Gastrocnemius medialis (tissue), 4 donors: ENCODE measurements around the gene NECTIN1. TPM values are rescaled to one million over a fixed set of nuclear protein-coding genes. Genes with fewer than 3 reads are reported as not detected.

Experiments
- ATAC-seq, 2 donors: fragments of 150-250 bp; one replicate each; pipeline ENCODE4 v1.9.1; 2016
- DNase-seq, 2 donors: peaks; one replicate each; pipeline ENCODE4 v3.0.0-alpha.2; 2019
- H3K27ac ChIP-seq, 4 donors: fragments of 200-600 bp; sonication (generic); 1 replicate in 1 of 4; 2 replicates in 3 of 4; pipeline ENCODE4 v1.5.1; 2016 to 2018; ENCODE audit warnings: mild to moderate bottlenecking in 2 of 4, moderate library complexity in 1 of 4
- H3K27me3 ChIP-seq, 3 donors: fragments of 200-600 bp; sonication (generic) in 2 of 3; 1 replicate in 1 of 3; 2 replicates in 2 of 3; pipeline versions ENCODE4 v1.5.1 to v1.6.0; 2016 to 2019; ENCODE audit warnings: mild to moderate bottlenecking in 1 of 3, moderate library complexity in 1 of 3
- H3K36me3 ChIP-seq, 2 donors: fragments of 200-600 bp; sonication (generic) in 1 of 2; one replicate each; pipeline ENCODE4 v1.5.1; 2017 to 2018
- H3K4me1 ChIP-seq, 2 donors: fragments of 200-600 bp; sonication (generic) in 1 of 2; one replicate each; pipeline ENCODE4 v1.5.1; 2016 to 2017; ENCODE audit warnings: mild to moderate bottlenecking in 2 of 2
- H3K4me3 ChIP-seq, 4 donors: fragments of 200-600 bp; sonication (generic) in 3 of 4; 1 replicate in 1 of 4; 2 replicates in 3 of 4; pipeline ENCODE4 v1.5.1; 2016 to 2019; ENCODE audit warnings: mild to moderate bottlenecking in 2 of 4
- H3K9me3 ChIP-seq, 3 donors: fragments of 200-600 bp; sonication (generic) in 2 of 3; 1 replicate in 1 of 3; 2 replicates in 2 of 3; pipeline ENCODE4 v1.5.1; 2016 to 2019
- POLR2A ChIP-seq, 2 donors: fragments of 450-650 bp; IDR thresholded peaks; one replicate each; pipeline ENCODE4 v1.6.1; 2017; ENCODE audit warnings: antibody characterized with exemption in 2 of 2, mild to moderate bottlenecking in 2 of 2, moderate library complexity in 2 of 2
- in situ Hi-C, 4 donors: fragments of 200-750 bp; cut with MboI; loops; one replicate each; pipeline versions ENCODE4 v1.15.0 to v1.8.0; 2017; ENCODE audit warnings: low sequenced_read_pairs in 4 of 4
- intact Hi-C: fragments of 100-400 bp; cut with DNase I; formaldehyde crosslinking; loops from one replicate; pipeline ENCODE4 v1.15.1; 2023; ENCODE audit warnings: low total_unique reads
- total RNA-seq, 4 donors: library from RNA; depleted of rRNA; stranded (reverse); fragments of >200 nt; gene quantifications; one replicate each; pipeline versions ENCODE4 v1.1.0 to v1.2.3, GENCODE V29; 2016
- TF ChIP-seq, protein P1 (sequence below), 5 experiments: fragments of 450-650 bp in 3 of 5; fragments of 200-600 bp in 2 of 5; sonication (generic) in 2 of 5; IDR thresholded peaks in 4 of 5; conservative IDR thresholded peaks in 1 of 5; 1 replicate in 4 of 5; 2 replicates in 1 of 5; pipeline ENCODE4 v1.5.1; 2016 to 2019; ENCODE audit warnings: antibody characterized with exemption in 5 of 5, mild to moderate bottlenecking in 3 of 5, moderate library complexity in 3 of 5

NECTIN1 gene
- total RNA-seq, 4 donors from 2014 or later, result 0.66 to 2.2 (median 0.92) TPM

- TF ChIP-seq, protein P1, sequence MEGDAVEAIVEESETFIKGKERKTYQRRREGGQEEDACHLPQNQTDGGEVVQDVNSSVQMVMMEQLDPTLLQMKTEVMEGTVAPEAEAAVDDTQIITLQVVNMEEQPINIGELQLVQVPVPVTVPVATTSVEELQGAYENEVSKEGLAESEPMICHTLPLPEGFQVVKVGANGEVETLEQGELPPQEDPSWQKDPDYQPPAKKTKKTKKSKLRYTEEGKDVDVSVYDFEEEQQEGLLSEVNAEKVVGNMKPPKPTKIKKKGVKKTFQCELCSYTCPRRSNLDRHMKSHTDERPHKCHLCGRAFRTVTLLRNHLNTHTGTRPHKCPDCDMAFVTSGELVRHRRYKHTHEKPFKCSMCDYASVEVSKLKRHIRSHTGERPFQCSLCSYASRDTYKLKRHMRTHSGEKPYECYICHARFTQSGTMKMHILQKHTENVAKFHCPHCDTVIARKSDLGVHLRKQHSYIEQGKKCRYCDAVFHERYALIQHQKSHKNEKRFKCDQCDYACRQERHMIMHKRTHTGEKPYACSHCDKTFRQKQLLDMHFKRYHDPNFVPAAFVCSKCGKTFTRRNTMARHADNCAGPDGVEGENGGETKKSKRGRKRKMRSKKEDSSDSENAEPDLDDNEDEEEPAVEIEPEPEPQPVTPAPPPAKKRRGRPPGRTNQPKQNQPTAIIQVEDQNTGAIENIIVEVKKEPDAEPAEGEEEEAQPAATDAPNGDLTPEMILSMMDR (IDR thresholded peaks at IDR 0.05 in 4 of 5, conservative IDR thresholded peaks at IDR 0.05 in 1 of 5), result no peak
- TF ChIP-seq POLR2A (IDR thresholded peaks at IDR 0.05), result no peak
- Histone ChIP-seq H3K4me1 (peaks cover 0 to 4% of the 10 kb centered on the region in 2 donors), H3K27ac (peak overlapping the region in 1 of 4 donors; percentile 21), H3K4me3 (no peak overlapping the region), H3K9me3 (no peaks in the 10 kb centered on the region), H3K27me3 (no peaks in the 10 kb centered on the region), H3K36me3 (no peaks in the 10 kb centered on the region)
- intact Hi-C loops, result no loop called here
- DNase-seq (peak; percentile 24 to 46), ATAC-seq (peak in 1 of 2 donors; percentile 27)
- in situ Hi-C loops, result loop anchor here in 1 of 4 donors (25.0 kb wide), 1 partner anchor 616 kb away; no protein-coding TSS in a partner anchor
Observed at GRCh38 chr11:119671051-119671450, 57.9 kb downstream of the NECTIN1 start.

DNA sequence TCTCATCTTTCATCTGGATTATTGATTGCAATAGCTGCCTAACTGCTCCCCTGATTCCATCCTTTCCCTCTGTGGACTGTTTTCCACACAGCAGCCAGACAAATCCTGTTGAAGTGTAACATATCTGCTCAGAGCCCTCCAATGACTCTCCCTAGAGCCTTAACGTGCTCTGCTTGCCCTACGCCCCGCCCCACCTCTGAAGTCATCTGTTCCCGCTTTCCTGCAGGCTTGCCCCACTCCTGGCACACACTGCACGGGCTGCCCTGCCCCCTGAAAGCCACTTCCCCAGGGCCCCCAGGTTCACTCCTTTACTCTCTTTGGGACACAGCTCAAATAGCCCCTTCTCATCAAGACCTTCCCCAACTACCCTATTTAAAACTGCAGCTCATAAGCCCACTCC is 59.5 kb downstream of the NECTIN1 start:
- H3K36me3 ChIP-seq, result no peaks in the 10 kb centered on the region
- in situ Hi-C loops, result loop anchor here (10.0 to 25.0 kb wide), 3 partner anchors 65 to 618 kb away; no protein-coding TSS in a partner anchor
- no peaks in the 10 kb centered on the region for H3K9me3 ChIP-seq
- H3K4me1 ChIP-seq, result peaks cover 0 to 4% of the 10 kb centered on the region in 2 donors
- intact Hi-C loops, result no loop called here
- ATAC-seq, result no peak
- no peak overlapping the region for H3K4me3 ChIP-seq
- no peak overlapping the region for H3K27ac ChIP-seq
- DNase-seq, result no peak
- TF ChIP-seq POLR2A (IDR thresholded peaks at IDR 0.05), result no peak
- TF ChIP-seq, protein P1 (IDR thresholded peaks at IDR 0.05 in 4 of 5, conservative IDR thresholded peaks at IDR 0.05 in 1 of 5), result no peak
- H3K27me3 ChIP-seq, result no peaks in the 10 kb centered on the region

DNA sequence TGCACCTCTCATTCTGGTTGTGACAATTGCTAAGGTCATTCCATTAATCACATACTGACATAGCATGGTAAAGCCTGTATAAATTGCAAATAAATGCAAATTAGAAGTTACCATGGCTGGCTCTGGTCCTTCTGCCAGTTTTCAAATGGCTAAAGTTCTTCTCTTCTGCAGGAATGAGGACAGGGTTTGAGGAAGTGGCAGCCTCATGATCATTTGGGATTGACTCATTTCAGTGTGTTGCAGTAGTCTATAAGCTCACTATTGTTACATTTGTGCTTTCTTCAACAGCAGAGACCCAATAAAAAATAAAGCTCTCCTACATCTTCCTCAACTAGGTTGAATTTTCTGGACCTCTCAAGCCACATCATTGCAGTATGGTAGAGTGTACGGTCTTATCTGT is 60.3 kb downstream of the NECTIN1 start:
- Histone ChIP-seq H3K27ac (no peak overlapping the region), H3K4me1 (peaks cover 0 to 4% of the 10 kb centered on the region in 2 donors), H3K27me3 (no peaks in the 10 kb centered on the region), H3K4me3 (no peak overlapping the region), H3K9me3 (no peaks in the 10 kb centered on the region), H3K36me3 (no peaks in the 10 kb centered on the region)
- DNase-seq, result no peak
- in situ Hi-C loops, result loop anchor here (10.0 to 25.0 kb wide), 3 partner anchors 66 to 619 kb away; no protein-coding TSS in a partner anchor
- no peak for TF ChIP-seq POLR2A (IDR thresholded peaks at IDR 0.05)
- TF ChIP-seq, protein P1 (IDR thresholded peaks at IDR 0.05 in 4 of 5, conservative IDR thresholded peaks at IDR 0.05 in 1 of 5), result no peak
- ATAC-seq, result no peak
- intact Hi-C loops, result no loop called here

DNA sequence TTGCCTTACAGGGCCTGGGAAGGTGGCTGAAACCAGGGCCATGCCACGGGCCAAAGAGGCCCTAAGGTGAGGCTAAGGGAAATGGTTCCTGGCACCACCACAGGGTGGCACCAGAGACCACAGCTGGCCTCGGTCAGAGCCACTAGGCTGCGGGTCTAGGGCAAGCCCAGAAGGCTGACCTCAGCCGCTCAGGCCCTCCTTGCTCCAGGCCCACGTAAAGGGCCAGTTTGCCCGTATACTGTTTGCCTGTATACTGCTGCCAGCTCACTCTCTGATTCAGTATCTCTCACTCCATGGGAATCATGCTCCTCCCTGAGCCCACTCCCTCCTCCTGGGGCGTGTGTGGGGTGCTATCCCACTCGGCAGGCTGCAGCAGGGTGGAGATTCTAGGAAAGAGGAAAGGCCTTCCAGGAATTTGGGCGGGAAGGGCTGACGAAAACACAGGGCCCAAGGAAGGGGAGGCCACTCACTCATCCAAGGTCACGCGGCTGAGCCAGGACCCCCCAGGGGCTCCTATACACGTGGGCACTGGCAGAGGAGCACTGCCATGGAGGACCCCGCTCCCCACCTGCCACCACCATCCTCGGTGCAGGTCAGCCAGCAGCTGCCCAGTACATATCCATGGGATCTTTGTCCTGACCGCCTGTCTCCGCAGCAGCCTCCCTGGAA is 62.4 kb downstream of the NECTIN1 start:
- ATAC-seq (peak; percentile 82 to 93), DNase-seq (peak; percentile 36 to 61)
- Histone ChIP-seq H3K9me3 (no peaks in the 10 kb centered on the region), H3K4me1 (peaks cover 0 to 4% of the 10 kb centered on the region in 2 donors), H3K36me3 (no peaks in the 10 kb centered on the region), H3K27ac (no peak overlapping the region), H3K27me3 (no peaks in the 10 kb centered on the region), H3K4me3 (no peak overlapping the region)
- intact Hi-C loops, result loop anchor here (1.0 to 2.0 kb wide), 3 partner anchors 63 to 502 kb away; partner anchors contain the start of gene NECTIN1
- TF ChIP-seq, protein P1 (IDR thresholded peaks at IDR 0.05 in 4 of 5, conservative IDR thresholded peaks at IDR 0.05 in 1 of 5), result peak; percentile 89 to 95 (median 94)
- TF ChIP-seq POLR2A (IDR thresholded peaks at IDR 0.05), result no peak
- in situ Hi-C loops, result loop anchor here (10.0 to 25.0 kb wide), 3 partner anchors 68 to 621 kb away; no protein-coding TSS in a partner anchor
